Transverse colon (tissue), 4 donors: ENCODE data around the gene MAPKAP1.

Source experiments
- EP300 ChIP-seq: sonication (generic); formaldehyde crosslinking; IDR thresholded peaks from one replicate; pipeline ENCODE4 v1.6.1; 2017; ENCODE audit warnings: antibody characterized with exemption, low read depth
- POLR2A ChIP-seq: fragments of 450-650 bp; IDR thresholded peaks from one replicate; pipeline ENCODE4 v1.6.1; 2016; ENCODE audit warnings: antibody characterized with exemption, mild to moderate bottlenecking, moderate library complexity
- POLR2AphosphoS5 ChIP-seq, 3 donors: sonication (generic); formaldehyde crosslinking; IDR thresholded peaks; one replicate each; pipeline ENCODE4 v1.6.1; 2016; ENCODE audit warnings: antibody characterized with exemption in 3 of 3
- TF ChIP-seq, protein P1 (sequence below), 5 experiments: fragments of 200-600 bp in 3 of 5; fragments of 450-650 bp in 2 of 5; sonication (generic) in 3 of 5; IDR thresholded peaks; 1 replicate in 2 of 5; 2 replicates in 3 of 5; pipeline ENCODE4 v1.5.1; 2016 to 2017; ENCODE audit warnings: antibody characterized with exemption in 5 of 5, inconsistent platforms in 3 of 5, mild to moderate bottlenecking in 2 of 5, moderate library complexity in 1 of 5

DNA sequence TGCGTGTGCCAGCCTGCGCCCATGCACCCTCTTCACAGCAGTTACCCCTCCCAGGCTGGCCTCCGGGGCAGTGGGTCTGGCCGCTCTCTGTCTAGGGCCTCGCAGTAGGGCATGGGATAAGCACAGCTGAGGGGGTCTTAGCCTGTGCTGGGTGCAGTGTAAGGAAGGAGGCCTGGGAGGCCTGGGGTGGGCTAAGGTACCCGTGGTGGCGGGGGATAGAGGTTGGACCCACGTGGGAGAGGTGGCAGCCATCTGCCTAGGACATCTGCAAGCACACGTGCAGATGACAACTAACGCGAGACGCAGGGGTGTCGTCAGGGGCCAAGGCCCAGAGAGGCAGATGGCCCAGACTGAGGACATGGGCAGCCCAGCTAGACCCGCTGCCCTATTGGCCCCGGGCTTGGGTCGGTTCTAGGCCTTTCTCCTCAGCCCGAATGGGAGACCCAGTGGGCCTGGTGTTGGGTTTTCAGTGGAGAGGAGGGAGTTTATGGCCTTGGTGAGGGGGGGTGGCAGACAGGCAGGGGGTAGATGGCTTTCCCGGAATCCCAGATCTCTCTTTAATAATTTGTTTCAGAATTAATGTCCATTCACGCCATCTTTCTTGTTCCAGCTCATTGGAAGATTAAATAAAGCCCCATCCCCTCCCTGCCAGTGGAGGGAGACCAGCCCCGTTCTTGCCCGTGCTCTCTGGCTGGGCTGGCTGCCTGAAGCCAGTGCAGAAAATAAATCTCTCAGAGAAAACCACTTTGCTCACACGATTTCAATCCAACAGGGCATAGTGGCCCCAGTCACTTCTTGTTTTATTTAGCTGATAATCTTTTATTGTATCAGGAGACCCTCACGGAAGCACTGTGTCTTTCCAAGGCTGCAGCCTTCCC lies 291.2 kb downstream of the MAPKAP1 start:
- TF ChIP-seq, protein P1, sequence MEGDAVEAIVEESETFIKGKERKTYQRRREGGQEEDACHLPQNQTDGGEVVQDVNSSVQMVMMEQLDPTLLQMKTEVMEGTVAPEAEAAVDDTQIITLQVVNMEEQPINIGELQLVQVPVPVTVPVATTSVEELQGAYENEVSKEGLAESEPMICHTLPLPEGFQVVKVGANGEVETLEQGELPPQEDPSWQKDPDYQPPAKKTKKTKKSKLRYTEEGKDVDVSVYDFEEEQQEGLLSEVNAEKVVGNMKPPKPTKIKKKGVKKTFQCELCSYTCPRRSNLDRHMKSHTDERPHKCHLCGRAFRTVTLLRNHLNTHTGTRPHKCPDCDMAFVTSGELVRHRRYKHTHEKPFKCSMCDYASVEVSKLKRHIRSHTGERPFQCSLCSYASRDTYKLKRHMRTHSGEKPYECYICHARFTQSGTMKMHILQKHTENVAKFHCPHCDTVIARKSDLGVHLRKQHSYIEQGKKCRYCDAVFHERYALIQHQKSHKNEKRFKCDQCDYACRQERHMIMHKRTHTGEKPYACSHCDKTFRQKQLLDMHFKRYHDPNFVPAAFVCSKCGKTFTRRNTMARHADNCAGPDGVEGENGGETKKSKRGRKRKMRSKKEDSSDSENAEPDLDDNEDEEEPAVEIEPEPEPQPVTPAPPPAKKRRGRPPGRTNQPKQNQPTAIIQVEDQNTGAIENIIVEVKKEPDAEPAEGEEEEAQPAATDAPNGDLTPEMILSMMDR (IDR thresholded peaks at IDR 0.05), result no peak
- TF ChIP-seq POLR2AphosphoS5 (IDR thresholded peaks at IDR 0.05) (no peak), POLR2A (no peak), EP300 (no peak)
